DMS153 (cell line): Measurements from ENCODE around the gene C2CD3.
"Not testable (repeated sequence)": the region's sequence is repeated elsewhere in the genome, so short reads cannot be mapped to it uniquely, and the experiment has no call there.

Source experiments
- DNase-seq: peaks from one replicate; lab custom pipeline; 2025; lab: John Stamatoyannopoulos, UW

C2CD3 gene

DNA sequence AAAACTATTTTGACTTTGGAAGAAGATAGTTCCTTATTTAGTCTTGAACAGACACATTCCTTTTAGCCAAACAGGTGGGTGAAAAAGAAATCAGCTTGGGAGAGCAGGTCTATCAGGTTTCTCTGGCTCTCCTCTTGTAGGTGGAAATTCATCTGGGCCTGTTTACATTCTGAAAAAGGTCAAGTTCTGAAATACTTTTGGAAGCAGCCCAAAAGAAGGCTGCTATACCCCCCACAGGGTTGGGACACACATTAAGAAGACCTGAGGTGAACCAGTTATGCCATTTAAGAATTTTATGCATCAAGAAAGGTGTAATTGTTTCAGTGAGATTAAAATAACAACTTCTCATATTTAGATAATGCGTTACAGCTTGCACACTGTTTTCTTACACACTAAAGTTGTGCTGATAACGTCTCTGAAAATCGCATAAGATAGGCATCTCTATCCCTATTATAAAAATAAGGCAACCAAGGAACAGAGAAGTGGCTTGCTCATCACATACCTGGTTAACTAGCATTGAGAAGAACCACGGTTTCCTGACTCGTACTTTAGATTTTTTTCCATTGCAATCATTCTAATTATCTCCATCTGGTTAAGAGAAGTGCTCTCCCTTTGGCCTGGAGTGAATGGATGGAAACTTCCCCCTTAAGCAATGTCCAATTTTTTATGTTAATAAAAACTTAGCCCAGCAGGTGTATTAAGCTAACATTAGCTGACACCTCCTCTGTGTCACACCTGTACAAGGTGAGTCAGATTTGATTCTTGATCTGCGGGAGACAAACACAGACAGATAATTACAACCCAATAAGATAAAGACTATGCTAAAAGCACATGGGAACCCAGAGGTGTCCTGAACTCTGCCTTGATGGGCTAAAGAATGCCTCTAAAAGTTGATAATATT, 101.4 kb downstream of the C2CD3 start:
- DNase-seq: no peak

DNA sequence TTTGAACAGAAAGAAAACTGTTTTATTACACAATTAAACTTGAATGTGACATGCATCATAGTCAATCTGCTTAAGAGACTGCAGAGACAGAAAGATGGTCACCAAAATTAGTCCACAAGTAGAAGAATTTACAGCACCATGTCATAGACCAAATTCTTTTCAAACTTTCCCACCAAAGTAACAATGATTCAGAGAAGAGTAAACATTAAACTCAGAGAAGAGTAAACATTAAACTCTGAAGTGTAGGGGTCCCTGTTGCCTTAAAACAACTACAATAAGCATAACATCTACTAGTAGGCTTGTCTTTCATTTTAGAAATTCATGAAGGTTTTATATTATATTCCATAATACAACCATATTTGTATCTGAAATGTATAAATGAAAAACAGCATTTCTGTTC, 104.1 kb downstream of the C2CD3 start:
- DNase-seq: not testable (repeated sequence)

DNA sequence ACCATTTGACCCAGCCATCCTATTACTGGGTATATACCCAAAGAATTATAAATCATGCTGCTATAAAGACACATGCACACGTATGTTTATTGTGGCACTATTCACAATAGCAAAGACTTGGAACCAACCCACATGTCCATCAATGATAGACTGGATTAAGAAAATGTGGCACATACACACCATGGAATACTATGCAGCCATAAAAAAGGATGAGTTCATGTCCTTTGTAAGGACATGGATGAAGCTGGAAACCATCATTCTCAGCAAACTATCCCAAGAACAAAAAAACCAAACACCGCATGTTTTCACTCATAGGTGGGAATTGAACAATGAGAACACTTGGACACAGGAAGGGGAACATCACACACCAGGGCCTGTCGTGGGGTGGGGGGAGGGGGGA, 105.3 kb downstream of the C2CD3 start:
- DNase-seq: not testable (repeated sequence)

DNA sequence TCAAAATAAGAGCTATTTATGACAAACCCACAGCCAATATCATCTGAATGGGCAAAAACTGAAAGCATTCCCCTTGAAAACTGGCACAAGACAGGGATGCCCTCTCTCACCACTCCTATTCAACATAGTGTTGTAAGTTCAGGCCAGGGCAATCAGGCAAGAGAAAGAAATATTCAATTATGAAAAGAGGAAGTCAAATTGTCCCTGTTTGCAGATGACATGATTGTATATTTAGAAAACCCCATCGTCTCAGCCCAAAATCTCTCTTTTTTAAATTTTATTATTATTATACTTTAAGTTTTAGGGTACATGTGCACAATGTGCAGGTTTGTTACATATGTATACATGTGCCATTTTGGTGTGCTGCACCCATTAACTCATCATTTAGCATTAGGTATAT, 107.2 kb downstream of the C2CD3 start:
- not testable (repeated sequence) for DNase-seq

DNA sequence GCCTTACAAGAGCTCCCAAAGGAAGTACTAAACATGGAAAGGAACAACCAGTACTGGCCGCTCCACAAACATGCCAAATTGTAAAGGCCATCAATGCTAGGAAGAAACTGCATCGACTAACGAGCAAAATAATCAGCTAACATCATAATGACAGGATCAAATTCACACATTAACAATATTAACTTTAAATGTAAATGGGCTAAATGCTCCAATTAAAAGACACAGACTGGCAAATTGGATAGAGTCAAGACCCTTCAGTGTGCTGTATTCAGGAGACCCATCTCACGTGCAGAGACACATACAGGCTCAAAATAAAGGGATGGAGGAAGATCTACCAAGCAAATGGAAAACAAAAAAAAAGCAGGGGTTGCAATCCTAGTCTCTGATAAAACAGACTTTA, 109.2 kb downstream of the C2CD3 start:
- DNase-seq: not testable (repeated sequence)

DNA sequence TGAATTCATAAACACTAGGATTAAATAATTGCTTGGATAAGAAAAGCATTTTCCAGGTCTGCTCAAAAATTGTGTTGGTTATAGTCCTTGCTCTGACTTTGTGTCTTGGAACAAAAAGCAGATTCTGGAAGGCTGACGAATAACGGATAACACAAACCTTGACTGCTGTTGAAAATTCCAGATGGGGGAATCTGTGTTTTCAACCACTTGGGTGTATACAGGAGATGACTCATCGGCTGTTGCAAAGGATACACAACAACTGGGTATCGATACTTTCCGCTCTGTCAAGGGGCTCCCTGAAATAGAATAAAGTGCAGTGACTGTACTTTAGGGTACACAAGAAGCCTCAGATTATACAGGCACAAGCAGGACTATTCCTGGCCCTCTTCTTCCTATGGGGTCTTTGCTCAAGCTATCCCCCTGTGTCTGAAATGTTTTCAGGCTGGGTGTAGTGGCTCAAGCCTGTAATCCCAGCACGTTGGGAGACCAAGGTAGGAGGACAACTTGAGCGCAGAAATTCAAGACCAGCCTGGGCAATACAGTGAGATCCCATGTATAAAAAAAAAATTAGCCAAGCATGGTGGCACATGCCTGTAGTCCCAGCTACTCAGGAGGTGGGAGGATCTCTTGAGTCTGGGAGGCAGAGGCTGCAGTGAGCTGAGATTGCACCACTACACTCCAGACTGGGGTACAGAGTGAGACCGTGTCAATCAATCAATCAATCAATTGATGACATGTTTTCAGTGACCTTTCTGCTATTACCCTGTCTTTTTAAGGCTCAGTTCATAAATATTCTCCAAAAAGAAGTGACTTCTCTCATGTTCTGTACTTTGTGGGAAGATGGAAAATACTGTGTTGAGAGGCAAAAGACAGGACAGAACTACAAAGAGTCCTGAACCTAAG, 113.3 kb downstream of the C2CD3 start:
- no peak for DNase-seq

DNA sequence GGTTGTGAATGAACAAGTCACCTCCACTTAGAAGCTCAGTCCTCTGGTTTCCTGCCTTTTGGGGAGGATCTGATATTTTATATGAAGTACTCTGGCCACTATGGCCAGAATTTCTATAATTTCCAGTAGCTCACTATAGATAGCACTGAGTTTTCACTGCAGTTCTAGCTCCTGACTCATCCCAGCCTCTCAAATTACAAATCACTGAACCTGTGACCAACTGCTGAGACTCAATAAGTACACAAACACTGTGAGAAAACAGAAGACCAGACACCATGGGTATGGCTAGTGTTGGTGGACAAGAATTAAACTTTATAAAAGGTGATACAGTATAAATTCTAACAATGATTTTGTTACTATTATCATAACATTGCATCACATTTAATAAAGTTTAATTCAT, 114.9 kb downstream of the C2CD3 start:
- no peak for DNase-seq

DNA sequence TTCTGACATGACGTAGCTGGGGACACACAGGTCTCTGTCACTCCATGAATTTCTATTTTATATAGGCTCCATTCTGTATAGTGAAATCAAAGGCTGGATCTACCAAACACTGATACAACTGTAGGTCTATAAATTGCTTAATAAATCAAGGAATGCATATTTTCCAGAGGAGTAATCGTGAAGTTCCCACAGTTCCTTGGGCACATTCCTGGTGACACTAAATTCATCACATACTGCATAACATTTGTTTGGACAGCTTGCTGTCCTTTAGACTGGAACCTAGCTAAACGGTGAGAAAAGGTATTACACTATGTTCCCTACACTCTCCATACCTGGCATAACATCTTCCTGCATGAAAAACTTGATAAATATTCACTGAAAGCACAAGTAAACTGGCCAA, 120.3 kb downstream of the C2CD3 start:
- no peak for DNase-seq

DNA sequence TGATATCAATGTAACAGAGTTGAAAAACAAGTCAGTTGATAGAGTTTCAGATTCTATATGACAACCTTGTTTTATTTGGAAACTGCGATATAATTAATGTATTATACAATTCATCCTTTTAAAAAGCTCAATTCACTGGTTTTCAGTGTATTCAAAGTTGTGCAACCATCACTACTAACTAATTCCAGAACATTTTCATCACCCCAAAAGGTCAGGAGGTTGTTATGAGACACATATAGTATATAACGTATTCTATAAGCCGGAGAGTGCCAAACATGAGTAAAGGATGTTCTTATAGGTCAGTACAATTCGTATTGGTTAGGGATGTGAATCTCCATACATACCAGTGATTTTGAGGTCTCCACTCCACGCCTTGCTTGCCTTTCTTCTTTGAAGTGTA, 121.8 kb downstream of the C2CD3 start:
- no peak for DNase-seq

DNA sequence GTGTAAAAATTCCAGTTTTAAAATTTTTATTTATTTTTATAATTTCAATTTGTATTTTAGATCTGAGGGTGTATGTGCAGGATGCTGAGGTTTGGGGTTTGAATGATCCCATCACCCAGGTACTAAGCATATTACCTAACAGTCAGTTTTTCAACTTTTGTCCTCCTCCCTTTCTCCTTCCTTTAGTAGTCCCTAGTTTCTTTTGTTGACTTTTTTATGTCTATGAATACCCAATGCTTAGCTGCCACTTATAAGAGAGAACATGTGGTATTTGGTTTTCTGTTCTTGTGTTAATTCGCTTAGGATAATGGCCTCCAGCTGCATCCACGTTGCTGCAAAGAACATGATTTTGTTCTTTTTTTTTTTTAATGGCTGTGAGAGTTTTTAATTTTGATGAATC, 126.3 kb downstream of the C2CD3 start:
- DNase-seq: no peak

DNA sequence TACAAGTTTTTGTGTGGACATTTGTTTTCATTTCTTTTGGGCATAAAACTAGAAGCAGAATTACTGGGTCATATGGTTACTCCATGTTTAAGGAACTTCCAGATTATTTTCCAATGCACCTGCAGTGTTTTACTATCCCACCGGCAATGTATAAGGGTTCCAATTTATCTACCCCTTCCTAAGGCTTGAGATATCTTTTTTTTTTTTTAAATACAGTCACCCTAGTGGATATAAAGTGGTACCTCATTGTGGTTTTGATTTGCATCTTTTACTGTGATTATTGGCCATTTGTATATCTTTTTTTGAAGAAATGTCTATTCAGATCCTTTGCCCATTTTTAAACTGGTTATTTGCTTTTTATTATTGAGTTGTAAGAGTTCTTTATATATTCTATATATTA, 127.4 kb downstream of the C2CD3 start:
- no peak for DNase-seq

DNA sequence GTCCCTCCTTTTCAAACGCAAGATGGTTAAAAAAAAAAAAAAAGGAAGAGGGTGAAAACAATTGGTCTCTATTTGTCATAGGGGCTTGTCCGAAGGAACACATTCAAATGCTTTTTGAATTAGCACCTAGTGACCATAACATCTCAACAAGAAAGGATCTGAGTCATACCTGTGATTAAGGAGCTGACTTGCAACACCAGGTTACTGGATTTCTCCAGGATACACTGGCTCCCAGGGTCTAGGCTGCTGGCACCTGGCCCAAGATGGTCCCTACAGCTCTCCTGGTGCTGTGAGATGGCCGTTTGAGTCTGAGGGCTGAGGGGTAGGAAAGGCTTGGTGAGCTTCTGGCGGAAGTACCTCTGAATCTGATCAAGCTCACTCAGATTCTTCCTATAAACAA, 133.5 kb downstream of the C2CD3 start:
- DNase-seq: no peak

DNA sequence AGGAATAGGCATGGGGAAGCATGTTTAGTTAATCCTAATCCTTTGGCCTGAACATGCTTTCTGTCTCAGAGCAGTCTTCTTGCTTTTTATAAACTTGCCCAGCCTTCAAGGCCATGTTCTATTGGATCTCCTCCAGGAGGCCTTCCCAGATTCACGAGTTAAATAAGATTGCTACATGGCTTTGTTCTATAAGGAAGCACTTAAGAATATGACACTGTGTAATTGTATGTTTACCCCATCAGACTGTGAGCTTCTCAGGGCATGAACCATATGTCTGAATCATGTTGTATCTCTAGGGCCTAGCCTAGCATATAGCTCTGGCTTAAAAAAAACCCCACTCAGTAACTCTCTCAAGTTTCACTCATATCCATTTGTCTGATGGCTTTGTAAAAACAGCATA, 135.5 kb downstream of the C2CD3 start:
- DNase-seq: no peak

DNA sequence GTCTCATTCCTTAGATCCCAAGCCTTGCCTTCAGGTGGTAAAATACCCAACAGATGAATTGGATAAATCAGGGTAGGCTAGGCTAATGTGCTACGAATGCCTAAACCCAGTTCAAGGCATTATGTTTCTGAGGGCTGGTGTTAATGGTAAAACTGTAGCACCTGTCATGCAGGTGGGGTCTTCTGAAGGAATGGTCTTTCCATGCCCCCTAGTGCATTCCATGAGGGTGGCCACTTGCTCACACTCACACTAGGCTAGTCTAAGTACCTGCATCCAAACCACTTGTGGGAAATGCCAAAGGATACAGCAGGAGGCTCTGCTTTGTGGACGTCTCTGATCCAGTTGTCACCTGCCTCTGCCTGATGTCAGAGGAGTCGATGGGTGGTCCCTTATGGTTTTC, 137.8 kb downstream of the C2CD3 start:
- DNase-seq: no peak

DNA sequence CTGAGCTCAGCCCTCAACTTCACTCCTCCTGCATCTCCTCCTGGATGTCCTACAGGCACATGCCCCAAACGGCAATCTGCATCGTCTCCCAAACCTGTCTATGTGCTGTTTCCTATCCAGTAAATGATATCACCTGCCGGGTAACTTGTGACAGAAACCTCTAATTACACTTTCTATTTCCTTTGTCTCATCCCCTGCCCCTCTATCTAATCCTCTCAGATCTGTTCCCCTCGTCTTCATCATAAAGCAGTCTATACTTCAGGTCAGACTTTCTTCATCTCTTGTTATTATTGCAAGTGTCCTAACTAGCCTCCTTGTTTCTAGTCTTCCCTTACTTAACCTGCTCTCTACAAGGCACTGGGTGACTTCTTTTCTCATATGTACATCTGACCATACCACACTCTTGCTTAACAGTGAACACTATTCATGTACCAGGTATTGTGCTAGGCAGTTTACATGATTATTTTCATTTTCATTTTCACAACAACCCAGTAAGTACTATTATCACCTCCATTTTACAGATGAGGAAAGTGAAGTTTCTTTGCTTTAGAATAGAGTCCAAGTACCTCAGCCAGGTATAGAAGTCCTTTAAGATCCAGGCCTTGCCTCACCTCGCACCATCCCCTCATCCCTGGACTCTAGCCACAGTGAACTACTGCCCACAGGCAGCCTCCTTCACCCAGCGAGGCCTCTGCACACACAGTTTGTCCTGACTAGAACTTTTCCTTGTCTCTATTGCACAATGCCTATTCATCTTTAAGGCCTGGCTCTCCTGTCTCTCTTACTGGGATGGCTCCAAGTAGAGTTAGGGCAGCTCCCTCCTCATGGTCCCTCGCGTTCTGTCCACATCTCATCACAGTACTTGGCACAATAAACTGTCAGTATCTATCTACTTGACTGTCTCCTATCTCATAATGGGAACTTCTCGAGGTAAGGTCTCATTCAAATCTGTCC, 139.8 kb downstream of the C2CD3 start:
- DNase-seq: no peak

DNA sequence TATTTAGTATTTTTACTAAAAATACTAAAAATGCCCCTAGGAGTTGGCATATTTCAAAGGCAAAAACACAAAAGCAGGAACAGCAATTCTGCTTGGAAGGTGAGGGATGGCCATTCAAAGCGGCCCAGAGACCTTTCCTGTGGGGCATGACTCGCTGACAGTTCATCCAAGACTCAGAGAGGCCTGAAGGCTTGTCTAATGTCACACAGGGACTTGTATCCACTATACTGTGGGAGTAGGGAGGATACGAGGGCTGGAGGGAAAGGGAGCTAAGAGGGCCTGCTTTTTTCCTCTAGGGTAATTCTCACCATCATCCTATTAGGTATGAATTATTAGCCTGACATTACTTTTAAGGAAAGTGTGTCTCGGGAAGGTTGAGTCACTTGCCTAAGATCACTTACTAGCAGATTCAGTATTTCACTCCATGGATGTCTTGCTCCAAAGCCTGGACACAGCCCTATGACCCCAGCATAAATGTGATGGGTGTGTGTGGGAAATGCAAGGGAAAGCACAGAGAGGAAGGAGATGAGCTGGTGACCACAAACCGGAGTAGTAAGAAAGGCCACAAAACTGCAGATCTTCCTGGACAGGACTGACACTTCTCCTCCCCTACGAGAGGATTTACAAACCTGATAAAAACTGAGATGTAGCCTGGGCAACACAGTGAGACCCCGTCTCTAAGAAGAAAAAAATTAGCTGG, 145.2 kb downstream of the C2CD3 start:
- no peak for DNase-seq

DNA sequence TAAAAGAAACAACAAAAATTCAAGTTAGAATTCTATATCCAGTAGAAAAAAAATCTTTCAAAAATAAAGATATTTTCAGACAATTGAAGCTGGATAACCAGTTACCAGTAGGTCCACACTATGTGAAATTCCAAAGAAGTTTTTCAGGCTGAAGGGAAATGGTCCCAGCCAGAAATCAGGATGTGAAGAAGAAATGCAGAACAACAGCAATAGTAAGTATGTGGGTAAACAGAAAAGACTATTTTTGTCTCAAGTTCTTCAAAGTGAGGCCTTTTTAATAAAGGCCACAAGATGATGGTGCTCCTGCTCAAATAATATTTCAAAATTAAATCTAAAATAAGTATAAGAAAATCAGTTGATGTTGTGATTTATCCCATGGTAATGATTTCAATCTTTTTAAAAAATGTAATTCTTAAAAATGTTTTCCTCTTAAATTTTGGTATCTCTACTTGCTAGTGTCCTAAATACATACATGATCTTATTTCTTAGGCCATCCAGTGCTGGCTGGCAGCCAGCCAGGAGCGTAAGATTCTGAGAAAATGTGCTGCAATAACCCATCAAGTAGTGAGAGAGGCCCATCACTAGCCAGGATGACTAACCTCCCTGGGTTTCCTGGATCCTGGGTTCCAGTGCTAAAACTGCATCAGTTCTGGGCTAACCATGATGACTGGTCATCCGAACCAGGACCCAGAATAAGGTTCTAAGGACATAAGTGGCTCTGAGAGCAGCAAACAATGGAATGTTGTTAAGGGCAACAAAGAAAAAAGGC, 146.4 kb downstream of the C2CD3 start:
- no peak for DNase-seq

DNA sequence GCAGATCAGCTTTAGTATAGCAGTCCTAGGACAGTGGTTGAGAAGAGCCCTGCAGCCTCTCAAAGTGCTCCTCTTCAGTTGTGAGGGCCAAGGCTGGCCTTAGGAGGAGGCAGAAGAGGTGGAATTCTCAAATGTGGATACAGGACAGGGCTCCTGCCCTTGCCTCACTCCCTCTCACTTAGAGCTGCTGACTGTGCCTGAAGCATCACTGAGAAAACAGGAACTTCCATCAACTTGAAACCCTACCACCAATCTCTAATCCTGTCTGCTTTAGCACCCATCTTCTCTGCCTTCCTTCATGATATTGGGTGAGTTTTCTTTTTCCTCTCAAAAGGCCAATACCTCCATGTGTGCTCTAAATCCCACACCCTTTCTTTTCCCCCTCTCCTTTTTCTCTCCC, 147.5 kb downstream of the C2CD3 start:
- DNase-seq: no peak

DNA sequence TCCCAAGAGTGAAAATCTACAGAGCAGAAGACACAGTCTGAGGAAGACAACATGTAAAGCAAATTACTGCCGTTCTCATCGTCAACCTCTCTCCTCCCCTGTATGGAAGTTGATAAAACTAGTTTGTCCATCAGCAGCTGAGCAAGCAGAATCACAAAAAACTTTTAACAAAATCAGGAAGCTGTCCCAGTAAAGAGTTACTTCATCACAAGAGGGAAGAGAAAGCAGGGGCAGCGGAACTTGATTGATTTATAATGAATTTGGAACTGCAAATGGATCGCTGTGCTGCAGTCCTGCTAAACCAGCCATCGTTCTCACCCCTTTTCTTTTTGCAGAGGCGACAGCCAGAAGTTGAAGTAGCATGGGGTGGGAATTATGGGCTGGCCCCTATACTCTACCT, 148.3 kb downstream of the C2CD3 start:
- no peak for DNase-seq

DNA sequence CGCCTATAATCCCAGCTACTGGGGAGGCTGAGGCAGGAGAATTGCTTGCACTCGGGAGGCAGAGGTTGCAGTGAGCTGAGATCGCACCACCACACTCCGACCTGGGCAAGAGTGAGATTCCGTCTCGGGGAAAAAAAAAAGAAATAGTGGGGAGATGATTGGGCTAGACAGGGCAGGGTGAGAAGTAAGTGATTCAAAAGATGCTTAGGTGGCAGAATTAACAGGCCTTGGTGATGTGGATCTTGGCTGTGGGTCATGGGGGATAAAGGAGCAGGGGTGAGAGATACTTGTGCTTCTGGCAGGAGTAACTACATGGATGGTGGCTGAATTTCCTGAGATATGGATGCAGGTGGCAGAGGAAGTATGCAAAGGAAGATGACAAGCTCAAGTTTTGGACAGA, 148.8 kb downstream of the C2CD3 start:
- DNase-seq: no peak

DNA sequence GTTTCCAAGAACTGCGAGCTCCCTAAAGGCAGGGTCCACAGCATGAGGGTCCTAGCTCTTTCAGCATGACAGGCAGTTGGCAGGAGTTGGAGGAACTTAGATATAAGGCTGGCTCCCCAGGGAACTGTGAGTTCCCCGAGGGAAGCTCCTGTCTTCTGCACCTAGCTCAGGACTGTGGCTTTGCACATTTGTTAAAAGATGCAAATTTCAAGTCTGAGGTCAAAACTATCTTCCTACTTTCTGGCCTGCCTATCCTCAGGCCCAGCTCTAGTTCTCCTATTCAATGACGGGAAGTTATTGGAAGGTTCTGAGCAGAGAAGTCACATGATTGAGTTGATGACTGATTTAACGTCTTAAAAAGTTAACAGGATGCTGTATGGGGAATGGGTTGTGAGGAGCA, 150.3 kb downstream of the C2CD3 start:
- no peak for DNase-seq
